Measurements from ENCODE around the gene TRAP1.

GRCh38 chr16:3766177-3766576 is 48.9 kb upstream of the TRAP1 start:
- TF ChIP-seq CTCF (IDR thresholded peaks at IDR 0.05; ENCODE audit: poor library complexity, severe bottlenecking) (no peak), REST (IDR thresholded peaks at IDR 0.05; ENCODE audit: borderline replicate concordance) (no peak), POLR2AphosphoS5 (IDR thresholded peaks at IDR 0.05) (no peak), EP300 (conservative IDR thresholded peaks at IDR 0.05; ENCODE audit: poor library complexity, severe bottlenecking) (no peak), SMC3 (conservative IDR thresholded peaks at IDR 0.05; ENCODE audit: poor library complexity) (no peak), EZH2 (IDR thresholded peaks at IDR 0.05; ENCODE audit: borderline replicate concordance, insufficient read depth, low read length, poor library complexity, severe bottlenecking) (no peak), TAF1 (IDR thresholded peaks at IDR 0.05; ENCODE audit: low read depth) (no peak), MXI1 (conservative IDR thresholded peaks at IDR 0.05; ENCODE audit: poor library complexity, severe bottlenecking) (no peak)
